HT-29 (cell line): ENCODE results near the gene RPS24. TPM values are rescaled to one million over a fixed set of nuclear protein-coding genes. Genes with fewer than 3 reads are reported as not detected.

Experiments used
- total RNA-seq: library from RNA; depleted of rRNA; stranded (reverse); fragments of >200 nt; shearing (Covaris generic); gene quantifications from 2 replicates; pipeline ENCODE4 v1.2.3, GENCODE V29; 2014; rRNA removed

Gene RPS24
- total RNA-seq, 1 experiment from 2014 or later, result 1,405 TPM

Other genes starting within 250 kb of the RPS24 start
- 17.9 and 24.9 TPM in 2 replicates for gene DLG5, start 107.1 kb upstream of the RPS24 start, total RNA-seq
- gene POLR3A, start 4.3 kb upstream of the RPS24 start, total RNA-seq, result 9.1 and 10.8 TPM in 2 replicates